H1 (cell line): ENCODE data around the gene CFAP92. TPM values are rescaled to one million over a fixed set of nuclear protein-coding genes. Genes with fewer than 3 reads are reported as not detected.

Experiments used
- BACH1 ChIP-seq: IDR thresholded peaks from 2 replicates; pipeline ENCODE4 v1.6.1; 2012; ENCODE audit warnings: low read length, improper control_type of control experiment
- JUN ChIP-seq: IDR thresholded peaks from 2 replicates; pipeline ENCODE4 v1.6.1; 2011; ENCODE audit warnings: low read depth, mild to moderate bottlenecking, improper control_type of control experiment, low read length
- TCF12 ChIP-seq: IDR thresholded peaks from 2 replicates; pipeline ENCODE4 v1.6.1; 2011; ENCODE audit warnings: low read depth, mild to moderate bottlenecking, low read length
- polyA plus RNA-seq, 7 experiments: library from polyadenylated mRNA; depleted of rRNA in 3 of 7; stranded (reverse) in 5 of 7; unstranded in 2 of 7; fragments of >200 nt in 5 of 7; fragments of 200-250 nt in 2 of 7; gene quantifications; 1 replicate in 5 of 7; 2 replicates in 1 of 7; 4 replicates in 1 of 7; pipeline versions ENCODE4 v1.2.1 to v1.2.3, GENCODE V29; 2011 to 2013; ENCODE audit warnings: missing spikeins in 2 of 7, mixed read lengths in 2 of 7
- total RNA-seq: library from RNA; stranded (reverse); fragmentation: NEBNext Ultra II Directional; extraction: Animal tissue kit (Norgen Biotek cat#: 25700); gene quantifications from 2 replicates; pipeline ENCODE4 v1.2.1, GENCODE V29; 2021
- TF ChIP-seq, protein P1 (sequence below): IDR thresholded peaks from 2 replicates; pipeline ENCODE4 v1.6.1; 2012; ENCODE audit warnings: low read length, inconsistent platforms
- TF ChIP-seq, protein P2 (sequence below): IDR thresholded peaks from 2 replicates; pipeline ENCODE4 v1.6.1; 2011; ENCODE audit warnings: low read depth, mild to moderate bottlenecking, low read length; ENCODE audit not compliant: insufficient read depth

CFAP92 gene
- total and polyA plus RNA-seq, 2 of the 8 experiments (the other 6 are each of a cell fraction or from before 2014, with no cell fraction given) = 0.77 to 2.0 TPM

DNA sequence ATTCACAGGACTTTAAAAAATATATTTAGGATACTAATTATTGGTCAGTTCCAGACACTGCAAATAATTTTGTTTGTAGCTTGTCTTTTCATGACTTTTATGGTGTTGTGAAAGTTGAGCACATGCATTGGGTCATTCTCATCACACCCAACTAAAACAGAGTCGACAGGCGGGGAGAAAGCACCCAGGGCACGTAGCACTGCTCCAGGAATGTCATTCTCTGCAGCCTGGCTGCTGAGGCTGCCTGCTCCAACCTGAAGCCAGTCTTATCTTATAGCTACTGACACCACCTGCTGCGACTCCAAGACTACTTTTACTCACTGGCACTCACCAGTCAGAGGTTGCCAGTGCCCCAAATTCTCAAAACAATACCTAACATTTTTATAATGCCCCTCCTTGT, 57.5 kb downstream of the CFAP92 start (continued):
- TF ChIP-seq BACH1 (no peak), JUN (no peak), TCF12 (no peak)
- TF ChIP-seq, protein P1, sequence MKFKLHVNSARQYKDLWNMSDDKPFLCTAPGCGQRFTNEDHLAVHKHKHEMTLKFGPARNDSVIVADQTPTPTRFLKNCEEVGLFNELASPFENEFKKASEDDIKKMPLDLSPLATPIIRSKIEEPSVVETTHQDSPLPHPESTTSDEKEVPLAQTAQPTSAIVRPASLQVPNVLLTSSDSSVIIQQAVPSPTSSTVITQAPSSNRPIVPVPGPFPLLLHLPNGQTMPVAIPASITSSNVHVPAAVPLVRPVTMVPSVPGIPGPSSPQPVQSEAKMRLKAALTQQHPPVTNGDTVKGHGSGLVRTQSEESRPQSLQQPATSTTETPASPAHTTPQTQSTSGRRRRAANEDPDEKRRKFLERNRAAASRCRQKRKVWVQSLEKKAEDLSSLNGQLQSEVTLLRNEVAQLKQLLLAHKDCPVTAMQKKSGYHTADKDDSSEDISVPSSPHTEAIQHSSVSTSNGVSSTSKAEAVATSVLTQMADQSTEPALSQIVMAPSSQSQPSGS = no peak
- TF ChIP-seq, protein P2, sequence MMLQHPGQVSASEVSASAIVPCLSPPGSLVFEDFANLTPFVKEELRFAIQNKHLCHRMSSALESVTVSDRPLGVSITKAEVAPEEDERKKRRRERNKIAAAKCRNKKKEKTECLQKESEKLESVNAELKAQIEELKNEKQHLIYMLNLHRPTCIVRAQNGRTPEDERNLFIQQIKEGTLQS = no peak
- TF ChIP-seq, all 59 proteins: peak for 0
